H1 (cell line): ENCODE results near the gene GPR157. TPM values are rescaled to one million over a fixed set of nuclear protein-coding genes. Genes with fewer than 3 reads are reported as not detected.
A peak's percentile ranks its signal among the peaks of the same experiment; 100 is the strongest.

Experiments used
- CTCF ChIA-PET: fragments of 300-600 bp; sonication (Branson Sonifier 250); formaldehyde crosslinking; loops from one replicate; lab custom pipeline; 2021; ENCODE audit not compliant: partially characterized antibody; lab: Charles Lee
- POLR2A ChIA-PET: fragments of 300-600 bp; sonication (Branson Sonifier 250); formaldehyde crosslinking; loops from one replicate; lab custom pipeline; 2021; ENCODE audit warnings: inconsistent platforms; ENCODE audit not compliant: partially characterized antibody; lab: Charles Lee
- DNase-seq, 2 experiments: peaks; one replicate each; pipeline versions ENCODE4 v3.0.0 to v3.0.0-alpha.2; 2010 to 2022; ENCODE audit warnings: low spot score in 2 of 2, low read depth in 1 of 2, mixed read lengths in 1 of 2
- FAIRE-seq: peaks from 2 replicates; lab custom pipeline; 2011; peaks lifted over from hg19 to GRCh38; lab: Jason Lieb, UNC
- H2AFZ ChIP-seq: 2 replicates; pipeline ENCODE4 v1.8.1; 2012; ENCODE audit warnings: low read length, inconsistent platforms
- H2AK5ac ChIP-seq: 2 replicates; pipeline ENCODE4 v1.6.1; 2013; ENCODE audit warnings: low read depth, low read length
- H2BK120ac ChIP-seq: replicated peaks from 2 replicates; pipeline ENCODE3; 2013; ENCODE audit warnings: low read depth, low read length, inconsistent platforms
- H2BK12ac ChIP-seq: 2 replicates; pipeline ENCODE4 v1.6.1; 2013; ENCODE audit warnings: low read depth, low read length
- H2BK15ac ChIP-seq: 2 replicates; pipeline ENCODE4 v1.6.1; 2013; ENCODE audit warnings: low read length
- H2BK20ac ChIP-seq: 2 replicates; pipeline ENCODE4 v1.6.1; 2013; ENCODE audit warnings: low read length
- H2BK5ac ChIP-seq: 2 replicates; pipeline ENCODE4 v1.6.1; 2013; ENCODE audit warnings: low read depth, low read length
- H3K14ac ChIP-seq: 2 replicates; pipeline ENCODE4 v1.6.1; 2013; ENCODE audit warnings: inconsistent platforms; ENCODE audit not compliant: insufficient read length
- H3K18ac ChIP-seq: 2 replicates; pipeline ENCODE4 v1.6.1; 2013; ENCODE audit warnings: low read length; ENCODE audit errors: extremely low read depth
- H3K23ac ChIP-seq: 2 replicates; pipeline ENCODE4 v1.6.1; 2013; ENCODE audit warnings: inconsistent platforms; ENCODE audit not compliant: insufficient read length
- H3K23me2 ChIP-seq: 2 replicates; pipeline ENCODE4 v1.6.1; 2013; ENCODE audit warnings: low read depth, low read length
- H3K27ac ChIP-seq: 2 replicates; pipeline ENCODE4 v1.6.1; 2011; ENCODE audit warnings: low read depth, low read length, inconsistent platforms
- H3K27me3 ChIP-seq, 4 experiments: replicated peaks in 1 of 4; 1 replicate in 1 of 4; 2 replicates in 3 of 4; pipeline versions ENCODE4 v1.6.1 to v1.8.1; 2011 to 2013; ENCODE audit warnings: low read length in 3 of 4, mild to moderate bottlenecking in 3 of 4, inconsistent platforms in 2 of 4, mixed read lengths in 2 of 4, moderate library complexity in 1 of 4; ENCODE audit not compliant: control insufficient read depth in 3 of 4, insufficient read depth in 3 of 4; ENCODE audit errors: extremely low read depth in 1 of 4
- H3K36me3 ChIP-seq, 4 experiments: 2 replicates each; pipeline versions ENCODE4 v1.6.1 to v1.8.1; 2011 to 2013; ENCODE audit warnings: mild to moderate bottlenecking in 4 of 4, low read length in 3 of 4, moderate library complexity in 2 of 4, control low read depth in 1 of 4, inconsistent platforms in 1 of 4; ENCODE audit not compliant: insufficient read depth in 4 of 4, control insufficient read depth in 2 of 4
- H3K4ac ChIP-seq: replicated peaks from 2 replicates; pipeline ENCODE3; 2013; ENCODE audit warnings: low read length, low read depth, mixed read lengths, inconsistent platforms; ENCODE audit not compliant: insufficient read length
- H3K4me1 ChIP-seq, 4 experiments: replicated peaks in 1 of 4; 1 replicate in 1 of 4; 2 replicates in 3 of 4; pipeline versions ENCODE4 v1.6.1 to v1.8.1; 2011 to 2013; ENCODE audit warnings: low read length in 3 of 4, inconsistent platforms in 2 of 4, mixed read lengths in 1 of 4; ENCODE audit not compliant: insufficient read depth in 4 of 4, control insufficient read depth in 3 of 4
- H3K4me2 ChIP-seq, 2 experiments: 2 replicates each; pipeline versions ENCODE4 v1.6.1 to v1.8.1; 2011 to 2013; ENCODE audit warnings: low read depth in 2 of 2, low read length in 2 of 2, control low read depth in 1 of 2, inconsistent platforms in 1 of 2, mild to moderate bottlenecking in 1 of 2; ENCODE audit not compliant: insufficient read depth in 1 of 2
- H3K4me3 ChIP-seq, 4 experiments: fragments of 200-600, 300-600 bp in 1 of 4; sonication (generic), shearing (Covaris generic), sonication (Bioruptor Twin) in 1 of 4; 2 replicates each; pipeline versions ENCODE4 v1.5.1 to v1.8.1; 2011 to 2016; ENCODE audit warnings: low read length in 4 of 4, low read depth in 3 of 4, control low read depth in 2 of 4, inconsistent platforms in 2 of 4, mild to moderate bottlenecking in 2 of 4, mixed read lengths in 1 of 4, moderate library complexity in 1 of 4; ENCODE audit not compliant: insufficient read depth in 2 of 4; ENCODE audit errors: extremely low read depth in 1 of 4
- H3K56ac ChIP-seq: replicated peaks from 2 replicates; pipeline ENCODE3; 2013; ENCODE audit warnings: low read depth, mild to moderate bottlenecking, mixed read lengths, low read length, inconsistent platforms; ENCODE audit not compliant: insufficient read length
- H3K79me1 ChIP-seq: 2 replicates; pipeline ENCODE4 v1.6.1; 2013; ENCODE audit warnings: low read depth, low read length, control low read depth
- H3K79me2 ChIP-seq, 2 experiments: 2 replicates each; pipeline versions ENCODE4 v1.6.1 to v1.8.1; 2012 to 2013; ENCODE audit warnings: low read length in 2 of 2, mild to moderate bottlenecking in 2 of 2, inconsistent platforms in 1 of 2; ENCODE audit not compliant: insufficient read depth in 2 of 2, control insufficient read depth in 1 of 2
- H3K9ac ChIP-seq, 4 experiments: replicated peaks in 1 of 4; 1 replicate in 1 of 4; 2 replicates in 3 of 4; pipeline versions ENCODE4 v1.6.1 to v1.8.1; 2011 to 2013; ENCODE audit warnings: low read depth in 3 of 4, low read length in 3 of 4, control low read depth in 2 of 4, mild to moderate bottlenecking in 2 of 4, moderate library complexity in 2 of 4, inconsistent platforms in 1 of 4; ENCODE audit errors: extremely low read depth in 1 of 4
- H3K9me3 ChIP-seq, 2 experiments: 2 replicates each; pipeline versions ENCODE4 v1.6.1 to v1.8.1; 2012 to 2013; ENCODE audit warnings: mild to moderate bottlenecking in 2 of 2, moderate library complexity in 2 of 2, control low read depth in 1 of 2, inconsistent platforms in 1 of 2, low read depth in 1 of 2, low read length in 1 of 2, mixed read lengths in 1 of 2; ENCODE audit not compliant: insufficient read depth in 2 of 2
- H4K20me1 ChIP-seq, 2 experiments: replicated peaks in 1 of 2; 2 replicates each; pipeline versions ENCODE3 to v1.8.1; 2011 to 2013; ENCODE audit warnings: inconsistent platforms in 2 of 2, low read length in 2 of 2, mild to moderate bottlenecking in 1 of 2; ENCODE audit not compliant: insufficient read depth in 2 of 2, control insufficient read depth in 1 of 2
- H4K5ac ChIP-seq: 2 replicates; pipeline ENCODE4 v1.6.1; 2013; ENCODE audit warnings: low read length, low read depth, mixed read lengths, inconsistent platforms; ENCODE audit not compliant: insufficient read length
- H4K8ac ChIP-seq: 2 replicates; pipeline ENCODE4 v1.8.0; 2013; ENCODE audit warnings: mild to moderate bottlenecking, moderate library complexity, low read length, inconsistent platforms; ENCODE audit not compliant: insufficient read depth; ENCODE audit errors: extremely low read depth
- H4K91ac ChIP-seq: replicated peaks from 2 replicates; pipeline ENCODE3; 2013; ENCODE audit warnings: low read length, mixed read lengths, inconsistent platforms; ENCODE audit not compliant: insufficient read length
- ASH2L ChIP-seq: fragments of 200-600, 300-600 bp; sonication (generic); IDR thresholded peaks from one replicate; pipeline ENCODE4 v1.7.1; 2017; ENCODE audit warnings: low read length
- CHD2 ChIP-seq: IDR thresholded peaks from 2 replicates; pipeline ENCODE4 v1.6.1; 2012; ENCODE audit warnings: low read length, improper control_type of control experiment
- EGR1 ChIP-seq: IDR thresholded peaks from 2 replicates; pipeline ENCODE4 v1.6.1; 2011; ENCODE audit warnings: low read depth, low read length, borderline replicate concordance
- JUN ChIP-seq: IDR thresholded peaks from 2 replicates; pipeline ENCODE4 v1.6.1; 2011; ENCODE audit warnings: low read depth, mild to moderate bottlenecking, improper control_type of control experiment, low read length
- NRF1 ChIP-seq: IDR thresholded peaks from 2 replicates; pipeline ENCODE4 v1.6.1; 2011; ENCODE audit warnings: mild to moderate bottlenecking, low read depth, low read length, improper control_type of control experiment
- RAD21 ChIP-seq, 2 experiments: IDR thresholded peaks in 1 of 2; conservative IDR thresholded peaks in 1 of 2; 2 replicates each; pipeline ENCODE4 v1.6.1; 2011; ENCODE audit warnings: low read depth in 2 of 2, low read length in 2 of 2, improper control_type of control experiment in 1 of 2, inconsistent platforms in 1 of 2, mild to moderate bottlenecking in 1 of 2, moderate library complexity in 1 of 2
- RNF2 ChIP-seq: fragments of 200-900, 300-1000 bp; sonication (generic); IDR thresholded peaks from 2 replicates; pipeline ENCODE4 v1.7.1; 2016; ENCODE audit warnings: borderline replicate concordance, low read depth, mild to moderate bottlenecking, antibody characterized with exemption, low read length; ENCODE audit not compliant: poor library complexity, severe bottlenecking; ENCODE audit errors: missing control alignments
- SP2 ChIP-seq: IDR thresholded peaks from 2 replicates; pipeline ENCODE4 v1.6.1; 2012; ENCODE audit warnings: mild to moderate bottlenecking, low read length, inconsistent platforms
- SUZ12 ChIP-seq: fragments of 200-600 bp; sonication (generic); IDR thresholded peaks from 2 replicates; pipeline ENCODE4 v1.6.1; 2012; ENCODE audit warnings: mild to moderate bottlenecking, inconsistent platforms, low read length, moderate library complexity, mixed read lengths
- TAF7 ChIP-seq: optimal IDR thresholded peaks from 2 replicates; pipeline ENCODE3; 2011; ENCODE audit warnings: low read depth, mild to moderate bottlenecking, inconsistent platforms, low read length, moderate library complexity, borderline replicate concordance
- TEAD4 ChIP-seq: IDR thresholded peaks from 2 replicates; pipeline ENCODE4 v1.6.1; 2012; ENCODE audit warnings: low read depth, low read length, inconsistent platforms, mixed read lengths
- WGBS, 2 experiments: shearing (Covaris generic) in 1 of 2; methylation state at CpG; one replicate each; pipeline versions ENCODE4 v1.1.6 to v1.1.7; 2013 to 2015; ENCODE audit warnings: low lambda C conversion rate in 2 of 2, mixed read lengths in 2 of 2, inconsistent platforms in 1 of 2, low coverage in 1 of 2, missing lambda C conversion rate in 1 of 2; ENCODE audit not compliant: insufficient replicate concordance in 2 of 2, insufficient coverage in 1 of 2, insufficient read length in 1 of 2; ENCODE audit errors: extremely low coverage in 1 of 2, missing lambda C conversion rate in 1 of 2; 5-methylcytosine and 5-hydroxymethylcytosine counted together
- polyA plus RNA-seq, 7 experiments: library from polyadenylated mRNA; depleted of rRNA in 3 of 7; stranded (reverse) in 5 of 7; unstranded in 2 of 7; fragments of >200 nt in 5 of 7; fragments of 200-250 nt in 2 of 7; gene quantifications; 1 replicate in 5 of 7; 2 replicates in 1 of 7; 4 replicates in 1 of 7; pipeline versions ENCODE4 v1.2.1 to v1.2.3, GENCODE V29; 2011 to 2013; ENCODE audit warnings: missing spikeins in 2 of 7, mixed read lengths in 2 of 7
- total RNA-seq: library from RNA; stranded (reverse); fragmentation: NEBNext Ultra II Directional; extraction: Animal tissue kit (Norgen Biotek cat#: 25700); gene quantifications from 2 replicates; pipeline ENCODE4 v1.2.1, GENCODE V29; 2021
- TF ChIP-seq, protein P1 (sequence below): IDR thresholded peaks from 2 replicates; pipeline ENCODE4 v1.6.1; 2012; ENCODE audit warnings: inconsistent platforms

Gene GPR157
- total and polyA plus RNA-seq, 2 of the 8 experiments (the other 6 are each of a cell fraction or from before 2014, with no cell fraction given): 1.0 to 11.0 TPM

DNA sequence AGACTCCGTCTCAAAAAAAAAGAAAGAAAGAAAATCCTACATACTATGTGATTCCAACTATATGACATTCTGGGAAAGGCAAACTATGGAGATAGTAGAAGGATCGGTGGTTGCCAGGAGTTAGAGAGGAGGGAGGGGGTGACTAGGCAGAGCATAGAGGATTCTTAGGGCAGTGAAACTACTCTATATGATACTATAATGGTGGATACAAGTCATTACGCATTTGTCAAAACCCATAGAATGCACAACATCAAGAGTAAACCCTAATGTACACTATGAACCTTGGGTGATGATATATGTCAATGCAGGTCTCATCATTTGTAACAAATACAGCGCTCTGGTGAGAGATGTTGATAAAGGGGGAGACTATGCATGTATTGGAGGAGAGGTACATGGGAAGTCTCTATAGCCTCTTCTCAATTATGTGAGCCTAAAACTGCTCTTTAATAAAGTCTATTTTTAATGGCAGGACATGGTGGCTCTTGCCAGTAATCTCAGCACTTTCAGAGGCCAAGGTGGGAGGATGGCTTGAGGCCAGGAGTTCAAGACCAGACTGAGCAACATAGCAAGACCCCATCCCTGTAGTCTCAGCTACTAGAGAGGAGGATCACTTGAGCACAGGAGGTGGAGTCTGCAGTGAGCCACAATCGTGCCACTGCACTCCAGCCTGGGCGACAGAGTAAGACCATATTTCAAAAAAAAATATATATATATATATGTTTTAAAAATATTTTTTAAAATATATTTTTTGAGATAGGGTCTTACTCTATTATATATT, 76.4 kb downstream of the GPR157 start:
- Histone ChIP-seq H2AK5ac (no peak overlapping the region), H2BK12ac (no peak overlapping the region), H3K4me2 (no peak overlapping the region), H3K27ac (no peak overlapping the region), H3K79me2 (no peaks in the 10 kb centered on the region), H2BK15ac (no peak overlapping the region), H3K79me1 (no peaks in the 10 kb centered on the region), H3K27me3 (no peaks in the 10 kb centered on the region), H3K4ac (no peak overlapping the region), H2BK20ac (peak overlapping the region; percentile 21; the same call in 1 of the 2 replicates), H3K4me3 (no peak overlapping the region), H2BK120ac (no peak overlapping the region), H3K4me1 (0 out of 7 replicates have a peak, but pooled peaks cover 0 to 2% (median 0%) of the 10 kb centered on the region in 4 experiments), H4K8ac (no peak overlapping the region), H3K9me3 (no peaks in the 10 kb centered on the region), H3K9ac (no peak overlapping the region), H4K20me1 (no peaks in the 10 kb centered on the region), H3K23ac (no peak overlapping the region), H4K5ac (no peak overlapping the region), H3K36me3 (no peaks in the 10 kb centered on the region), H4K91ac (no peak overlapping the region), H3K56ac (no peak overlapping the region), H3K14ac (no peak overlapping the region), H2BK5ac (no peak overlapping the region), H2AFZ (no peak overlapping the region), H3K18ac (no peak overlapping the region), H3K23me2 (no peaks in the 10 kb centered on the region)
- ChIA-PET CTCF (no interaction called here), POLR2A (no interaction called here)
- 96% methylated on average over 6 of the region's 6 CpGs; no CpG with 5 or more reads in 1 of the 2 experiments for WGBS, 2 experiments
- FAIRE-seq (no peak), DNase-seq (no peak)
- TF ChIP-seq TEAD4 (no peak), EGR1 (no peak), NRF1 (no peak), CHD2 (no peak), RAD21 (IDR thresholded peaks at IDR 0.05 in 1 of 2, conservative IDR thresholded peaks at IDR 0.05 in 1 of 2; ENCODE audit: low read depth in 2 of 2, low read length in 2 of 2) (no peak), SUZ12 (no peak), SP2 (no peak), ASH2L (no peak), RNF2 (no peak), TAF7 (no peak), JUN (no peak)
- TF ChIP-seq, protein P1, sequence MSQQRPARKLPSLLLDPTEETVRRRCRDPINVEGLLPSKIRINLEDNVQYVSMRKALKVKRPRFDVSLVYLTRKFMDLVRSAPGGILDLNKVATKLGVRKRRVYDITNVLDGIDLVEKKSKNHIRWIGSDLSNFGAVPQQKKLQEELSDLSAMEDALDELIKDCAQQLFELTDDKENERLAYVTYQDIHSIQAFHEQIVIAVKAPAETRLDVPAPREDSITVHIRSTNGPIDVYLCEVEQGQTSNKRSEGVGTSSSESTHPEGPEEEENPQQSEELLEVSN: no peak
